Neural crest cell (in vitro differentiated cells): ENCODE results near the gene DOCK4. TPM values are rescaled to one million over a fixed set of nuclear protein-coding genes. Genes with fewer than 3 reads are reported as not detected.

Experiments
- DNase-seq: peaks from one replicate; pipeline ENCODE4 v3.0.0; 2021; ENCODE audit warnings: low read depth, mixed read lengths, low spot score
- H3K27ac Mint-ChIP-seq: one replicate; pipeline ENCODE4 v1.8.0; 2021; ENCODE audit warnings: mild to moderate bottlenecking, mixed read lengths; ENCODE audit not compliant: unreplicated experiment
- H3K27me3 Mint-ChIP-seq: 2 replicates; pipeline ENCODE4 v1.8.0; 2021; ENCODE audit warnings: low read depth, mild to moderate bottlenecking, mixed read lengths
- H3K36me3 Mint-ChIP-seq: 2 replicates; pipeline ENCODE4 v1.8.0; 2021; ENCODE audit warnings: low read depth, mild to moderate bottlenecking, mixed read lengths
- H3K4me1 Mint-ChIP-seq: 2 replicates; pipeline ENCODE4 v1.8.0; 2021; ENCODE audit warnings: mixed read lengths
- H3K4me3 Mint-ChIP-seq: one replicate; pipeline ENCODE4 v1.8.0; 2021; ENCODE audit warnings: mild to moderate bottlenecking, mixed read lengths
- H3K9me3 Mint-ChIP-seq: 2 replicates; pipeline ENCODE4 v1.8.0; 2021; ENCODE audit warnings: mixed read lengths
- total RNA-seq: library from RNA; stranded (reverse); gene quantifications from 2 replicates; pipeline ENCODE4 v1.2.1, GENCODE V29; 2021
- TF ChIP-seq, protein P1 (sequence below): fragments of 200-600 bp; sonication (generic); conservative IDR thresholded peaks from 2 replicates; pipeline ENCODE4 v1.5.0; 2021; ENCODE audit warnings: antibody characterized with exemption, mild to moderate bottlenecking

The DOCK4 gene
- total RNA-seq, 1 donor from 2014 or later = 15.3 TPM

DNA sequence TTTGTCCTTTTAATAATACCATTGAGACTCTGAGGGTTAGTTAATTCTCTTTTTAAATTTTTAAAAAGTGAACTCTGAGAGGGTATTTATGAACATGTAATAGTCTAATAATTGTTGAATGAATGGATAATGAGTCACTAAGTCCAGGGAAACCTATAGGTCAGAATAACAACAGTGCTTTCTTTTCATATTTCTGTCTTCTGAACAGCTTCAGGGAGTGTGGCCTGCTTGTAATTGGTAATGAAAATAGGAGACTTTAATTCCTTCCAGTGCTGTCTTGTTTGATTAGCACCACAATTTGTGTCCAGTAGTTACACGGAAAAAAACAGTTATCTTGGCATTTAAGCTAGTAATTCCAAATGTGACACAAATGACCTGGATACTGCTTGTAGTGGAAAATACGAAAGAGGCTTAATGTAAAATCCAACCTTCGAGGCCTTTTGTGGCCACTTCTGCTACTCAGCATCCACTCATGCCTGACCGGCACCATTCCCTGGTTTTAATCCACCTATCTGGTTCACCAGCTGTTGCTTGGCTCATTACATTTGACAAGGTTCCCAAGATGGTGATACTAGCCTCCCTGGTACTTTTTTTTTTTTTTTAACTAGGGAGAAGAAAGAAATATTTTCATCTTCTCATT, 494.7 kb downstream of the DOCK4 start:
- Mint-ChIP-seq H3K4me1 (no peaks in the 10 kb centered on the region), H3K4me3 (no peak overlapping the region), H3K27ac (no peak overlapping the region), H3K27me3 (no peaks in the 10 kb centered on the region), H3K36me3 (no peaks in the 10 kb centered on the region), H3K9me3 (peaks cover 3% of the 10 kb centered on the region)
- TF ChIP-seq, protein P1, sequence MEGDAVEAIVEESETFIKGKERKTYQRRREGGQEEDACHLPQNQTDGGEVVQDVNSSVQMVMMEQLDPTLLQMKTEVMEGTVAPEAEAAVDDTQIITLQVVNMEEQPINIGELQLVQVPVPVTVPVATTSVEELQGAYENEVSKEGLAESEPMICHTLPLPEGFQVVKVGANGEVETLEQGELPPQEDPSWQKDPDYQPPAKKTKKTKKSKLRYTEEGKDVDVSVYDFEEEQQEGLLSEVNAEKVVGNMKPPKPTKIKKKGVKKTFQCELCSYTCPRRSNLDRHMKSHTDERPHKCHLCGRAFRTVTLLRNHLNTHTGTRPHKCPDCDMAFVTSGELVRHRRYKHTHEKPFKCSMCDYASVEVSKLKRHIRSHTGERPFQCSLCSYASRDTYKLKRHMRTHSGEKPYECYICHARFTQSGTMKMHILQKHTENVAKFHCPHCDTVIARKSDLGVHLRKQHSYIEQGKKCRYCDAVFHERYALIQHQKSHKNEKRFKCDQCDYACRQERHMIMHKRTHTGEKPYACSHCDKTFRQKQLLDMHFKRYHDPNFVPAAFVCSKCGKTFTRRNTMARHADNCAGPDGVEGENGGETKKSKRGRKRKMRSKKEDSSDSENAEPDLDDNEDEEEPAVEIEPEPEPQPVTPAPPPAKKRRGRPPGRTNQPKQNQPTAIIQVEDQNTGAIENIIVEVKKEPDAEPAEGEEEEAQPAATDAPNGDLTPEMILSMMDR = no peak
- no peak for DNase-seq

DNA sequence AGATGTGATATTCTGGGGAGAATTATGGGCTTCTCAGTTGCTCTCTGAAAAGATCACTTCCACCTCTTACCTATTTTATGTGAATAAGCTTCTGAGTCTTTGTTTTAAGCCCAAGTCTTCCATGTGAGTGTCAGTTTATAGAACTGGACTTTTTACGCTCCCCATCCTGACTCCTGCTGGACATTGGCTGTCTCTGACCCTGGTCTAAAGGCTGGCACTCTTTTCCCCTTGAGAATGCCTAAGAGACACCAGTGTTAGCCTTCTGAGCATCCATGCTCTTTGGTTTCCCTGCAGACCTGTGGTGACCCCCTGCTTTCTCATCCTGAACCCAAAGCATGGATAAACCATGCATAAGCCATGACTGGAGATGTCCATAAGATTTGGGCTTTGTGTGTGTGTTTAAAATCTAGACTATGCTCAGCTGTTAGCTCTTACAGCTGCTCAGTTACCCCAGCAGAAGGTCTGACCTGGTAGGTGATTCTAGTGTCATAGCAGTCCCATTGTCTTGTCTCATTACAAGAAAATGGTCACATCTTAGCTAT, 495.3 kb downstream of the DOCK4 start:
- H3K4me3 Mint-ChIP-seq = no peak overlapping the region
- TF ChIP-seq, protein P1 = no peak
- no peaks in the 10 kb centered on the region for H3K4me1 Mint-ChIP-seq
- H3K27ac Mint-ChIP-seq = no peak overlapping the region
- DNase-seq = no peak
- peaks cover 3% of the 10 kb centered on the region for H3K9me3 Mint-ChIP-seq
- H3K27me3 Mint-ChIP-seq = no peaks in the 10 kb centered on the region
- H3K36me3 Mint-ChIP-seq = no peaks in the 10 kb centered on the region

DNA sequence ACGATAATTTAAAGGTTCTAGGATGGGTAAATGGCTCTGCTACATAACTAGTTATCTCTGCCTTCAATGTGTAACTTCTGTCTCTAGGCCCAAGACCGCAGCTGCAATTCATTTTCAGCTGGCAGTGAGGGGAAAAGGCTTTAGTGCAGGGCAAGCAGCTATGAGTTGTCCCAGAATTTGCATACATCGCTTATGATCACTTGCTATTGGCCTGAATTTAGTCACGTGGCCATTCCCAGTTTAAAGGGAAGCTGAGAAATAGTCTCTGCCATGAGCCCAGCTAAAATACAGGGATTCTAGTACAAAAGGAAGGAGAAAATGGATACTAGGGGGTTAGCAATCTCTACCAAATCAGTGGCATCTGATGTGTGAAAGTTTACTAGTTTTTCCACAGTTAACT, 498.1 kb downstream of the DOCK4 start:
- TF ChIP-seq, protein P1 = no peak
- Mint-ChIP-seq H3K27ac (no peak overlapping the region), H3K36me3 (no peaks in the 10 kb centered on the region), H3K9me3 (peaks cover 3% of the 10 kb centered on the region), H3K27me3 (no peaks in the 10 kb centered on the region), H3K4me3 (no peak overlapping the region), H3K4me1 (no peaks in the 10 kb centered on the region)
- no peak for DNase-seq

DNA sequence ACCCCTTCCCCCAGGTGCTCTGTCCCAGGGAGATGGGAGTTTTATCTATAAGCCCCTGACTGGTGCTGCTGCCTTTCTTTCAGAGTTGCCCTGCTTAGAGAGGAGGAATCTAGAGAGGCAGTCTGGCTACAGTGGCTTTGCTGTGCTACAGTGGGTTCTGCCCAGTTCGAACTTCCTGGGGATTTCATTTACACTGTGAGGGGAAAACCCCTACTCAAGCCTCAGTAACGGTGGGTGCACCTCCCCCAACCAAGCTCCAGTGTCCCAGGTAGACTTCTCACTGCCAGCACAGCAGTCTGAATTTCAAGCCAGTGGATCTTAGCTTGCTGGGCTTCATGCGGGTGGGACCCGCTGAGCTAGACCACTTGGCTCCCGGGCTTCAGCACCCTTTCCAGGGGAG, 500.4 kb downstream of the DOCK4 start:
- Mint-ChIP-seq H3K4me1 (no peaks in the 10 kb centered on the region), H3K27me3 (no peaks in the 10 kb centered on the region), H3K4me3 (no peak overlapping the region), H3K27ac (no peak overlapping the region), H3K9me3 (no peaks in the 10 kb centered on the region), H3K36me3 (no peaks in the 10 kb centered on the region)
- TF ChIP-seq, protein P1 = no peak
- DNase-seq = no peak

DNA sequence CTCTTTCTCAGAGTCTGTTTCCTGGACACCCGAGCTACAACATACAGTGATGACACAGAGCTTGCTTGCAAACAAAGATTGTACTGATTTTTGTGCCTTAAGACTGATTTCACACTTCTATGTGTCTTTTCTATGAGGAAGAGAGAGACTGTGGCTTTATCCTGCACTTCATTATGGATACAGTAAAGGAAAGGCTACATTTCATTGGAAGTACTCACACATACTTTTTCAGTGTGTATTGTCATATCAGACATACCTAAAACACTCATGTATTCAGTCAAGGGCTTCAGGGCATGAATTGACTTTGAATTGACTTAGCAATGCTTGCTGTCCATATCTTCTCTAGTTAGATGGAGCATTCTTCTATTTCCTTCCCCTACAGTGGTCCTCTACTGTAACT, 508.4 kb downstream of the DOCK4 start:
- Mint-ChIP-seq H3K4me3 (no peak overlapping the region), H3K27me3 (no peaks in the 10 kb centered on the region), H3K27ac (no peak overlapping the region), H3K4me1 (no peaks in the 10 kb centered on the region), H3K36me3 (no peaks in the 10 kb centered on the region), H3K9me3 (no peaks in the 10 kb centered on the region)
- DNase-seq = no peak
- TF ChIP-seq, protein P1 = no peak
